Ureter (tissue), 1 donor: ENCODE measurements around the gene ZNF71. TPM values are rescaled to one million over a fixed set of nuclear protein-coding genes. Genes with fewer than 3 reads are reported as not detected.
A peak's percentile ranks its signal among the peaks of the same experiment; 100 is the strongest.
"Not testable (repeated sequence)": the region's sequence is repeated elsewhere in the genome, so short reads cannot be mapped to it uniquely, and the experiment has no call there.

ENCODE experiments used
- DNase-seq: peaks from one replicate; pipeline ENCODE4 v3.0.0-alpha.2; 2020; ENCODE audit warnings: low spot score
- total RNA-seq: library from RNA; stranded (reverse); gene quantifications from one replicate; pipeline ENCODE4 v1.2.4, GENCODE V29; 2023
- donor health status: DM: yes; HTN: yes; CAD: no.

Gene ZNF71
- total RNA-seq, 1 donor from 2014 or later, result 7.4 TPM

DNA sequence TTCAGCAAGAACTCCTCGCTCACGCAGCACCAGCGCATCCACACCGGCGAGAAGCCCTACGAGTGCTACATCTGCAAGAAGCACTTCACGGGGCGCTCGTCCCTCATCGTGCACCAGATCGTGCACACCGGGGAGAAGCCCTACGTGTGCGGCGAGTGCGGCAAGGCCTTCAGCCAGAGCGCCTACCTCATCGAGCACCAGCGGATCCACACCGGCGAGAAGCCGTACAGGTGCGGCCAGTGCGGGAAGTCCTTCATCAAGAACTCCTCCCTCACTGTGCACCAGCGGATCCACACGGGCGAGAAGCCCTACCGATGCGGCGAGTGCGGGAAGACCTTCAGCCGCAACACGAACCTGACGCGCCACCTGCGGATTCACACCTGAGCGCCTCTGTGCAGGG, 27.3 kb downstream of the ZNF71 start:
- DNase-seq, result no peak

- no peak for DNase-seq
These were observed 27.9 kb downstream of the ZNF71 start for GRCh38 chr19:56623006-56623405.

GRCh38 chr19:56625708-56626107, 30.6 kb downstream of the ZNF71 start:
- no peak for DNase-seq

DNA sequence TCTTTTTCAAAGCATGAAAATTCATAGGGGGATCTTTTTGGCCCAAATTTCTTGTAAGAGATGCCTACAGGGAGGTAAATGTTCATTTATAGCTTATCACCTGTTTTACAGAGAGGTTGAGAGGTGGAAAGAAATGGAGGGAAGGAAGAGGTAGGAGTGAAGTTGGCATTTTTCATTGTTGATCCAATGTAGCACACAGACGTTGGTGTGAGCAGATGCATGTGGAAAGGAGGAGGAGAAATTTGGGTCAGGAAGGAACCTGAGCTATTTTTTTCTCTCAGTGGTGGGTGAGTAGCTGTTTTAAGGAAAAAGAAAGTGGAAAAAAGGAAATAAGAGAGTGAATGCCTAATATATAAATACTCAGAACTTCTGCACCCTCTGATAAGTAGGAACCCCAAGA, 37.9 kb downstream of the ZNF71 start:
- no peak for DNase-seq

- DNase-seq, result peak; percentile 72
These were observed 43.0 kb downstream of the ZNF71 start for GRCh38 chr19:56637976-56638555.

DNA sequence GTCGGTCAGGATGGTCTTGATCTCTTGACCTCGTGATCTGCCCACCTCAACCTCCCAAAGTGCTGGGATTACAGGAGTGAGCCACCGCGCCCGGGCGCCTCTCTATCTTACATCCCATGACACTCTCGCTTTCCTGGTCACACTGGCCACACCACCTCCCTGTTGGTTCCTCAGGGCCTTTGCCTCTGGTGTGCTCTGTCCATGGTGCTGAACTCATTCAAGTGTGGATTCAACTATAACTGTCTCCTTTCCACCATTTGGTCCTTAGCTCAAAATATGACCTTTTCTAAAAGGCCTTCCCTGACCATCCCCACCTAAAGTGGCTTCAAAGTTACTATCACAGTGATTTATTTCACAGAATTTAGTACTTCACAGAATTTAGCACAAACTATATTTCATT, 44.1 kb downstream of the ZNF71 start:
- no peak for DNase-seq

- DNase-seq, result no peak
These were observed 47.8 kb downstream of the ZNF71 start, which contains the start of gene SMIM17 for GRCh38 chr19:56642711-56643459. Gene SMIM17 (plus strand): TSS chr19:56643159. CDS start chr19:56645668, 2,509 bp downstream.

- no peak for DNase-seq
These were observed 48.4 kb downstream of the ZNF71 start for GRCh38 chr19:56643460-56643955.

DNA sequence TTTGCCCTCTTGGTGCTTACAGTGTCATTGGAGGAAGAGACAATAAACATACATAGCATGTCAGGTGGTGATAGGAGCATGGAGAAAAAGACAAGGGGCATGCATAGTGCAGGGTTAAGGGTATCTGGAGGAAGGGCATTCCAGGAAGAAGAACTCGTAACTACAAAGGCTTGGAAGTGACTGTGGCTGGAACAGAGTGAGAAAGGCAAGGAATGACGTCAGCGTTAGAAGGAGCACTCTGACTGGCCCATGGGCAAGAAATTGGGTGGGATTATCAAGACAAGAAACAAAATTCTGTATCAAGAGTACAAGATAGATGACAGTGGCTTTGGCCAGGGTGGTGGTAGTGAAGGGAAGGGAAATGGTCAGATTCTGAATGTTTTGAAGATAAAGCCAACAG, 59.0 kb downstream of the ZNF71 start:
- DNase-seq, result no peak

DNA sequence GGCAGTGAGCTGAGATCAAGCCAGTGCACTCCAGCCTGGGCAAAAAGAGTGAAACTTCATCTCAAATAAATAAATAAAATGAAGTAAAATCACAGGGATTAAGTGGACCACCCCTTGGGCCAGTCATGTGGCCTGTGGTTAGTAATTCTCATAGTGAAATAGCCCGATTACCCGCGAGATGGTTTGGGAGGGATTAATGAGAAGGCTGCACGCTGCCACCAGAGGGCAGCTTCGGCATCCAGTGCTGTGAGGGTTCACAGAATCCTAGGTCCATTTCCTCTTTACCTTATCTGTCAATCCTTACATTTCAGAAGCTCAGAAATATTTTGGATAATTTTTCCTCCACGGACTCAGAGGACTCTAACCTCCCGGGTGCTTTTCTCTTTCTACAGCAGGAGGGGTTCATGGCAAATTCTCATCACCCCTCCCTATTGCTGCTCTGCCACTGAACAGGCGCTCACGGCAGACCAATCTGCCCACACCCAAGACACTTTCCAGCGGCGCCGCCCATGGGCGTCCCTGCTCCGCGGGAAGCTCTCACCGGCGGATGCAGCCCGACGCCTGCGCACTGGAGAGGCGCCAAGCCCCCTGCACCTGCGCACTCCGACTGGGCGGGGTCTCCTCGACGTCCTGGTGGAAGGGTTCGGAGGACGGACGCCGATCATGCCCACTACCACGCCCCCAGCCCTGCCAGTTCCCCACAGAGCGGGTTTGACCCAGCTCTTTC, 65.4 kb downstream of the ZNF71 start:
- peak; percentile 42 for DNase-seq

- peak; percentile 28 for DNase-seq
These were observed 66.1 kb downstream of the ZNF71 start for GRCh38 chr19:56661248-56661647.

DNA sequence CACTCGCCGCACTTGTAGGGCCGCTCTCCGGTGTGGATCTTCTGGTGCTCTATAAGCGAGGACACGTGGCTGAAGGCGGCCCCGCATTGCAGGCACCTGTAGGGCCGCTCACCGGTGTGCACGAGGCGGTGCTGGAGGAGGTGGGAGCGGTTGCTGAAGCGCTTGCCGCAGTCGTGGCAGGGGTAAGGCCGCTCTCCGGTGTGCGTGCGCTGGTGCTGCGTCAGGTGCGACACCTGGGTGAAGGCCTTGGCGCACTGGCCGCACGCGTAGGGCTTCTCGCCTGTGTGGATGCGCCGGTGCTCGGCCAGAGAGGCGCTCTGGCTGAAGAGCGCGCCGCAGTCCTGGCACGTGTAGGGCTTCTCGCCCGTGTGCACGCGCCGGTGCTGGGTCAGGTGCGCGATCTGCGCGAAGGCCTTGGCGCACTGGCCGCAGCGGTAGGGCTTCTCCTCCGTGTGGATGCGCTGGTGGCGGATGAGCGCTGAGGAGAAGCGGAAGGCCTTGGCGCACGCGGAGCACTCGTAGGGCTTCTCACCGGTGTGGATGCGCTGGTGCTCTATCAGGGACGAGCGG, 68.9 kb downstream of the ZNF71 start:
- peak; percentile 35 for DNase-seq

- peak; percentile 32 for DNase-seq
These were observed 69.4 kb downstream of the ZNF71 start for GRCh38 chr19:56664511-56664910.

- DNase-seq, result no peak
These were observed 72.3 kb downstream of the ZNF71 start for GRCh38 chr19:56667311-56667870.

- no peak for DNase-seq
These were observed 73.6 kb downstream of the ZNF71 start for GRCh38 chr19:56668676-56669075.

GRCh38 chr19:56670401-56670960, 75.4 kb downstream of the ZNF71 start:
- DNase-seq, result no peak

DNA sequence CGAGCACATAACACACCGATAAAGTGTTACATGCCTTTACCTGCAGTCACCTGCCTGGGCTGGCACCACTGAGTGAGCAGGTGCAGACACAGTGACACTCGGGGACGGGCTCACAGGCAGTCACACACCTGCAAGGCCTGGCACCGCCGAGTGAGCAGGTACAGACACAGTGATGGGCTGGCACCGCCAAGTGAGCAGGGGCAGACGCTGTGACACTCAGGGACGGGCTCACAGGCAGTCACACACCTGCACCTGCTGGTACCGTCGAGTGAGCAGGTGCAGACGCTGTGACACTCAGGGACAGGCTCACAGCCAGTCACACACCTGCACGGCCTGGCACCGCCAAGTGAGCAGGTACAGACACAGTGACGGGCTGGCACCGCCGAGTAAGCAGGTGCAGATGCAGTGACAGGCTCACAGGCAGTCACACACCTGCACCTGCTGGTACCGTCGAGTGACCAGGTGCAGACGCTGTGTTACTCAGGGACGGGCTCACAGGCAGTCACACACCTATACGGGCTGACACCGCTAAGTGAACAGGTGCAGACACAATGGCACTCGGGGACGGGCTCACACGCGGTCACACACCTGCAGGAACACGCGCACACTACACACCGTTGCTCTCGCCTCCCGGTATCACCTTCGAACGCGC, 76.0 kb downstream of the ZNF71 start:
- DNase-seq, result peak; percentile 60

GRCh38 chr19:56671613-56671994, 76.5 kb downstream of the ZNF71 start, which contains the start of gene ZNF835:
Gene ZNF835 (minus strand): TSS chr19:56671757. CDS start chr19:56665198, 6,559 bp downstream.
- DNase-seq, result peak; percentile 92

GRCh38 chr19:56672610-56673009, 77.5 kb downstream of the ZNF71 start:
- not testable (repeated sequence) for DNase-seq
